GM06990 (cell line): ENCODE results near the gene ENDOU.
A peak's percentile ranks its signal among the peaks of the same experiment; 100 is the strongest.

ENCODE experiments used
- DNase-seq: peaks from one replicate; pipeline ENCODE4 v3.0.0-alpha.2; 2011; ENCODE audit not compliant: insufficient read length; ENCODE audit errors: extremely low read depth
- H3K27me3 ChIP-seq: replicated peaks from 2 replicates; pipeline ENCODE4 v1.6.0; 2011; ENCODE audit warnings: low read length; ENCODE audit not compliant: control insufficient read depth, insufficient read depth
- H3K36me3 ChIP-seq: 2 replicates; pipeline ENCODE4 v1.5.1; 2011; ENCODE audit warnings: low read length; ENCODE audit not compliant: control insufficient read depth, insufficient read depth
- H3K4me3 ChIP-seq: replicated peaks from 2 replicates; pipeline ENCODE4 v1.5.1; 2011; ENCODE audit warnings: low read depth, mild to moderate bottlenecking, control low read depth, low read length
- CTCF ChIP-seq: IDR thresholded peaks from 2 replicates; pipeline ENCODE4 v1.5.1; 2011; ENCODE audit warnings: low read length, control low read depth, mild to moderate bottlenecking, inconsistent platforms; ENCODE audit not compliant: insufficient read depth, poor library complexity, severe bottlenecking

Gene ENDOU

GRCh38 chr12:47772094-47772660, 46.9 kb upstream of the ENDOU start:
- 0 out of 2 replicates have a peak overlapping the region, but pooled peaks have one; percentile 58 for H3K4me3 ChIP-seq
- H3K27me3 ChIP-seq: no peaks in the 10 kb centered on the region; the same call in 1 of the 2 replicates
- TF ChIP-seq CTCF: no peak
- no peaks in the 10 kb centered on the region for H3K36me3 ChIP-seq
- DNase-seq: no peak

GRCh38 chr12:47771304-47771703, 46.0 kb upstream of the ENDOU start:
- TF ChIP-seq CTCF: no peak
- no peaks in the 10 kb centered on the region for H3K36me3 ChIP-seq

GRCh38 chr12:47770086-47770726, 44.9 kb upstream of the ENDOU start:
- DNase-seq: no peak
- no peak for TF ChIP-seq CTCF
- Histone ChIP-seq H3K27me3 (no peaks in the 10 kb centered on the region; the same call in 1 of the 2 replicates), H3K4me3 (no peak overlapping the region), H3K36me3 (no peaks in the 10 kb centered on the region)

More at GRCh38 chr12:47771304-47771703, 46.0 kb upstream of the ENDOU start:
- H3K27me3 ChIP-seq: no peaks in the 10 kb centered on the region; the same call in 1 of the 2 replicates
- no peak overlapping the region for H3K4me3 ChIP-seq
- no peak for DNase-seq

- TF ChIP-seq CTCF: no peak
- no peaks in the 10 kb centered on the region for H3K36me3 ChIP-seq
- DNase-seq: no peak
- H3K4me3 ChIP-seq: no peak overlapping the region
- no peaks in the 10 kb centered on the region; the same call in 1 of the 2 replicates for H3K27me3 ChIP-seq
These were observed 44.2 kb upstream of the ENDOU start for GRCh38 chr12:47769234-47770085.

- Histone ChIP-seq H3K4me3 (no peak overlapping the region), H3K36me3 (no peaks in the 10 kb centered on the region), H3K27me3 (no peaks in the 10 kb centered on the region; the same call in 1 of the 2 replicates)
- no peak for DNase-seq
- TF ChIP-seq CTCF: no peak
These were observed 43.1 kb upstream of the ENDOU start for GRCh38 chr12:47768323-47768811.
